GM12801 (cell line): Measurements from ENCODE around the gene COL23A1.

ENCODE experiments used
- CTCF ChIP-seq: IDR thresholded peaks from one replicate; pipeline ENCODE4 v1.5.1; 2011; ENCODE audit warnings: control low read depth; ENCODE audit not compliant: insufficient read length; ENCODE audit errors: extremely low read depth

COL23A1 gene

GRCh38 chr5:178192787-178193186 is 397.4 kb downstream of the COL23A1 start:
- no peak for TF ChIP-seq CTCF

- no peak for TF ChIP-seq CTCF
Measured at GRCh38 chr5:178192244-178192643, 397.9 kb downstream of the COL23A1 start.

DNA sequence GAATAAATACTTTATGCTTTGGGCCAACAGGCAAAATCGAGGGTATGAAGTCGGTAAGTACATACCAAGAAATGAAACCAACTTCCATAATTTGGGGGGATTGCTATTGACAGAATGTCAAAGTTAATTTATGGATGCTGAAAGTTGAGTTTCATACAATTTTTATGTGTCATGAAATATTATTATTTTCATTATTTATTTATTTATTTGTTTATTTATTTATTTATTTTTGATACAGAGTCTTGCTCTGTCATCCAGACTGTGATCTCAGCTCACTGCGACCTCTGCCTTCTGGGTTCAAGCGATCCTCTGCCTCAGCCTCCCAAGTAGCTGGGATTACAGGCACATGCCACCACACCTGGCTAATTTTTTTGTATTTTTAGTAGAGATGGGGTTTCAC is 398.5 kb downstream of the COL23A1 start:
- no peak for TF ChIP-seq CTCF

- no peak for TF ChIP-seq CTCF
Measured at GRCh38 chr5:178189433-178189832, 400.8 kb downstream of the COL23A1 start.
